Measurements from ENCODE around the gene GTF2F2. TPM values are rescaled to one million over a fixed set of nuclear protein-coding genes. Genes with fewer than 3 reads are reported as not detected.

The GTF2F2 gene
- polyA plus RNA-seq, 6 donors from 2014 or later: 3.1 to 13.0 (median 10.2) TPM

- H3K27me3 Mint-ChIP-seq: no peaks in the 10 kb centered on the region
- H3K4me3 Mint-ChIP-seq: peak overlapping the region in 1 of 8 donors; percentile 7
- H3K36me3 Mint-ChIP-seq: peaks cover 5 to 11% of the 10 kb centered on the region in 2 donors
- H3K27ac Mint-ChIP-seq: peak overlapping the region in 1 of 6 donors; percentile 13
- H3K4me1 Mint-ChIP-seq: peaks cover 11 to 13% (median 13%) of the 10 kb centered on the region in 3 donors
- DNase-seq: no peak
- no peak for ATAC-seq (ENCODE audit: low read depth in 2 of 2)
- H3K9me3 Mint-ChIP-seq: no peaks in the 10 kb centered on the region
Measured at GRCh38 chr13:45218689-45219088, 98.4 kb downstream of the GTF2F2 start.

GRCh38 chr13:45219123-45219891 is 99.0 kb downstream of the GTF2F2 start:
- Mint-ChIP-seq H3K4me3 (no peak overlapping the region), H3K36me3 (peaks cover 5 to 11% of the 10 kb centered on the region in 2 donors), H3K4me1 (peaks cover 11 to 13% (median 13%) of the 10 kb centered on the region in 3 donors), H3K9me3 (no peaks in the 10 kb centered on the region), H3K27me3 (no peaks in the 10 kb centered on the region), H3K27ac (peak overlapping the region in 1 of 6 donors; percentile 4)
- no peak for DNase-seq
- ATAC-seq (ENCODE audit: low read depth in 2 of 2): no peak

GRCh38 chr13:45219938-45220375 is 99.6 kb downstream of the GTF2F2 start:
- Mint-ChIP-seq H3K36me3 (peaks cover 5 to 11% of the 10 kb centered on the region in 2 donors), H3K27ac (peak overlapping the region in 1 of 6 donors; percentile 4), H3K4me1 (peaks cover 11 to 13% (median 13%) of the 10 kb centered on the region in 3 donors), H3K9me3 (no peaks in the 10 kb centered on the region), H3K4me3 (no peak overlapping the region), H3K27me3 (no peaks in the 10 kb centered on the region)
- DNase-seq: no peak
- no peak for ATAC-seq (ENCODE audit: low read depth in 2 of 2)

GRCh38 chr13:45220403-45220802 is 100.1 kb downstream of the GTF2F2 start:
- peak overlapping the region in 1 of 6 donors; percentile 61 for H3K27ac Mint-ChIP-seq
- no peaks in the 10 kb centered on the region for H3K27me3 Mint-ChIP-seq
- no peak for DNase-seq
- H3K9me3 Mint-ChIP-seq: no peaks in the 10 kb centered on the region
- H3K4me3 Mint-ChIP-seq: no peak overlapping the region
- H3K4me1 Mint-ChIP-seq: peaks cover 11 to 13% (median 13%) of the 10 kb centered on the region in 3 donors
- peaks cover 5 to 11% of the 10 kb centered on the region in 2 donors for H3K36me3 Mint-ChIP-seq
- no peak for ATAC-seq (ENCODE audit: low read depth in 2 of 2)

GRCh38 chr13:45222516-45222915 is 102.2 kb downstream of the GTF2F2 start:
- H3K36me3 Mint-ChIP-seq: peaks cover 5 to 11% of the 10 kb centered on the region in 2 donors
- H3K9me3 Mint-ChIP-seq: no peaks in the 10 kb centered on the region
- H3K4me1 Mint-ChIP-seq: peaks cover 9 to 16% (median 10%) of the 10 kb centered on the region in 3 donors
- no peaks in the 10 kb centered on the region for H3K27me3 Mint-ChIP-seq
- H3K27ac Mint-ChIP-seq: peak overlapping the region in 1 of 6 donors; percentile 18
- DNase-seq (no peak), ATAC-seq (ENCODE audit: low read depth in 2 of 2) (no peak)
- no peak overlapping the region for H3K4me3 Mint-ChIP-seq

- Mint-ChIP-seq H3K36me3 (peaks cover 5 to 11% of the 10 kb centered on the region in 2 donors), H3K27me3 (no peaks in the 10 kb centered on the region), H3K4me1 (peaks cover 8 to 16% (median 9%) of the 10 kb centered on the region in 3 donors), H3K9me3 (no peaks in the 10 kb centered on the region), H3K4me3 (no peak overlapping the region), H3K27ac (peak overlapping the region in 1 of 6 donors; percentile 18)
- DNase-seq (no peak), ATAC-seq (ENCODE audit: low read depth in 2 of 2) (no peak)
Measured at GRCh38 chr13:45222919-45223318, 102.6 kb downstream of the GTF2F2 start.

GRCh38 chr13:45224176-45224575 is 103.9 kb downstream of the GTF2F2 start:
- peaks cover 2 to 12% (median 7%) of the 10 kb centered on the region in 3 donors for H3K4me1 Mint-ChIP-seq
- peaks cover 5 to 23% of the 10 kb centered on the region in 2 donors for H3K36me3 Mint-ChIP-seq
- no peak overlapping the region for H3K4me3 Mint-ChIP-seq
- no peaks in the 10 kb centered on the region for H3K9me3 Mint-ChIP-seq
- H3K27me3 Mint-ChIP-seq: no peaks in the 10 kb centered on the region
- no peak for ATAC-seq (ENCODE audit: low read depth in 2 of 2)
- no peak overlapping the region for H3K27ac Mint-ChIP-seq
- no peak for DNase-seq

GRCh38 chr13:45225370-45225769 is 105.1 kb downstream of the GTF2F2 start:
- Mint-ChIP-seq H3K4me3 (no peak overlapping the region), H3K27me3 (no peaks in the 10 kb centered on the region), H3K4me1 (peaks cover 2 to 17% (median 12%) of the 10 kb centered on the region in 3 donors), H3K27ac (no peak overlapping the region), H3K36me3 (peaks cover 0 to 28% of the 10 kb centered on the region in 2 donors), H3K9me3 (no peaks in the 10 kb centered on the region)
- no peak for ATAC-seq (ENCODE audit: low read depth in 2 of 2)
- DNase-seq: no peak

- H3K36me3 Mint-ChIP-seq: peaks cover 0 to 27% of the 10 kb centered on the region in 2 donors
- H3K27me3 Mint-ChIP-seq: no peaks in the 10 kb centered on the region
- H3K4me3 Mint-ChIP-seq: no peak overlapping the region
- ATAC-seq (ENCODE audit: low read depth in 2 of 2) (no peak), DNase-seq (no peak)
- H3K4me1 Mint-ChIP-seq: peaks cover 2 to 17% (median 12%) of the 10 kb centered on the region in 3 donors
- H3K27ac Mint-ChIP-seq: peak overlapping the region in 1 of 6 donors; percentile 32
- no peaks in the 10 kb centered on the region for H3K9me3 Mint-ChIP-seq
Measured at GRCh38 chr13:45226024-45226423, 105.7 kb downstream of the GTF2F2 start.

GRCh38 chr13:45228002-45228401 is 107.7 kb downstream of the GTF2F2 start:
- Mint-ChIP-seq H3K27ac (peak overlapping the region in 1 of 6 donors; percentile 45), H3K27me3 (no peaks in the 10 kb centered on the region), H3K36me3 (peaks cover 0 to 16% of the 10 kb centered on the region in 2 donors), H3K4me1 (peaks cover 2 to 12% (median 6%) of the 10 kb centered on the region in 3 donors), H3K9me3 (no peaks in the 10 kb centered on the region), H3K4me3 (no peak overlapping the region)
- DNase-seq: no peak
- no peak for ATAC-seq (ENCODE audit: low read depth in 2 of 2)

- ATAC-seq (ENCODE audit: low read depth in 2 of 2) (no peak), DNase-seq (no peak)
- no peak overlapping the region for H3K4me3 Mint-ChIP-seq
- H3K9me3 Mint-ChIP-seq: no peaks in the 10 kb centered on the region
- H3K36me3 Mint-ChIP-seq: peaks cover 0 to 16% of the 10 kb centered on the region in 2 donors
- H3K27me3 Mint-ChIP-seq: no peaks in the 10 kb centered on the region
- peaks cover 2 to 12% (median 6%) of the 10 kb centered on the region in 3 donors for H3K4me1 Mint-ChIP-seq
- no peak overlapping the region for H3K27ac Mint-ChIP-seq
Measured at GRCh38 chr13:45229172-45229571, 108.9 kb downstream of the GTF2F2 start.

GRCh38 chr13:45231305-45231704 is 111.0 kb downstream of the GTF2F2 start:
- Mint-ChIP-seq H3K27ac (no peak overlapping the region), H3K4me1 (peaks cover 2 to 12% (median 6%) of the 10 kb centered on the region in 3 donors), H3K4me3 (no peak overlapping the region), H3K36me3 (peaks cover 0 to 16% of the 10 kb centered on the region in 2 donors), H3K27me3 (no peaks in the 10 kb centered on the region), H3K9me3 (no peaks in the 10 kb centered on the region)
- DNase-seq: no peak
- no peak for ATAC-seq (ENCODE audit: low read depth in 2 of 2)

- H3K27me3 Mint-ChIP-seq: no peaks in the 10 kb centered on the region
- no peak overlapping the region for H3K4me3 Mint-ChIP-seq
- H3K27ac Mint-ChIP-seq: peak overlapping the region in 1 of 6 donors; percentile 47
- DNase-seq (no peak), ATAC-seq (ENCODE audit: low read depth in 2 of 2) (no peak)
- peaks cover 2 to 9% (median 6%) of the 10 kb centered on the region in 3 donors for H3K4me1 Mint-ChIP-seq
- peaks cover 0 to 16% of the 10 kb centered on the region in 2 donors for H3K36me3 Mint-ChIP-seq
- H3K9me3 Mint-ChIP-seq: no peaks in the 10 kb centered on the region
Measured at GRCh38 chr13:45231722-45232121, 111.4 kb downstream of the GTF2F2 start.

- Mint-ChIP-seq H3K4me3 (no peak overlapping the region), H3K27ac (no peak overlapping the region), H3K4me1 (peaks cover 2 to 7% (median 6%) of the 10 kb centered on the region in 3 donors), H3K36me3 (peaks cover 0 to 16% of the 10 kb centered on the region in 2 donors), H3K9me3 (no peaks in the 10 kb centered on the region), H3K27me3 (no peaks in the 10 kb centered on the region)
- no peak for ATAC-seq (ENCODE audit: low read depth in 2 of 2)
- no peak for DNase-seq
Measured at GRCh38 chr13:45232591-45232990, 112.3 kb downstream of the GTF2F2 start.
